Left lung (tissue), 10 donors: ENCODE measurements around the gene LBR. TPM values are rescaled to one million over a fixed set of nuclear protein-coding genes. Genes with fewer than 3 reads are reported as not detected.

Experiments used
- ATAC-seq: fragments of 200-7000 bp; cut with Tn5 transposase; one replicate; pipeline ENCODE4 v1.9.1; 2020; ENCODE audit warnings: moderate library complexity
- DNase-seq, 4 donors: peaks; one replicate each; pipeline ENCODE4 v3.0.0-alpha.2; 2013 to 2020
- H3K27ac ChIP-seq, 2 donors: fragments of 200-600 bp; sonication (generic) in 1 of 2; one replicate each; pipeline versions ENCODE4 v1.5.0 to v1.8.0; 2020 to 2021
- H3K27me3 ChIP-seq, 2 donors: fragments of 200-600 bp; sonication (generic) in 1 of 2; one replicate each; pipeline versions ENCODE4 v1.5.0 to v1.8.0; 2020 to 2021
- H3K36me3 ChIP-seq, 2 donors: fragments of 200-600 bp; sonication (generic) in 1 of 2; one replicate each; pipeline versions ENCODE4 v1.5.0 to v1.8.0; 2020 to 2021
- H3K4me1 ChIP-seq, 2 donors: fragments of 200-600 bp; one replicate each; pipeline ENCODE4 v1.8.0; 2021
- H3K4me3 ChIP-seq, 2 donors: fragments of 200-600 bp; sonication (generic) in 1 of 2; one replicate each; pipeline versions ENCODE4 v1.5.0 to v1.8.0; 2020 to 2021; ENCODE audit warnings: mild to moderate bottlenecking in 1 of 2
- H3K9me3 ChIP-seq, 2 donors: fragments of 200-600 bp; sonication (generic) in 1 of 2; one replicate each; pipeline versions ENCODE4 v1.5.0 to v1.8.0; 2020 to 2021
- CTCF ChIP-seq, 2 donors: fragments of 200-600 bp; sonication (generic) in 1 of 2; IDR thresholded peaks; one replicate each; pipeline versions ENCODE4 v1.5.0 to v1.8.0; 2021; ENCODE audit warnings: antibody characterized with exemption in 2 of 2
- intact Hi-C, 2 donors: fragments of 100-400 bp; cut with DNase I; formaldehyde crosslinking; loops; one replicate each; pipeline versions ENCODE4 v1.11.2 to v1.14.2; 2022
- polyA plus RNA-seq, 6 donors: library from polyadenylated mRNA; unstranded; fragments of 120-200 nt; gene quantifications; one replicate each; pipeline ENCODE4 v1.2.1, GENCODE V29; 2013; ENCODE audit not compliant: insufficient read length in 6 of 6
- total RNA-seq, 2 donors: library from RNA; stranded (reverse); fragmentation: NEBNext Ultra II Directional; extraction: Animal tissue kit (Norgen Biotek cat#: 25700); gene quantifications; one replicate each; pipeline ENCODE4 v1.2.1, GENCODE V29; 2021
- donor health status: DM: no; HTN: yes; CAD: no.
- donor health status: DM: no; HTN: no; CAD: no.

The LBR gene
- total and polyA plus RNA-seq, 8 donors, result 42.4 to 109 (median 89.5) TPM

- Histone ChIP-seq H3K4me1 (peaks cover 0 to 30% of the 10 kb centered on the region in 2 donors), H3K9me3 (no peaks in the 10 kb centered on the region), H3K36me3 (no peaks in the 10 kb centered on the region), H3K27ac (no peak overlapping the region), H3K27me3 (no peaks in the 10 kb centered on the region), H3K4me3 (no peak overlapping the region)
- DNase-seq, result no peak
- ATAC-seq, result no peak
- TF ChIP-seq CTCF (IDR thresholded peaks at IDR 0.05), result no peak
- intact Hi-C loops, result no loop called here
These were observed 33.1 kb upstream of the LBR start for GRCh38 chr1:225460737-225461532.

- H3K27ac ChIP-seq, result no peak overlapping the region
- no peaks in the 10 kb centered on the region for H3K9me3 ChIP-seq
- peaks cover 0 to 32% of the 10 kb centered on the region in 2 donors for H3K4me1 ChIP-seq
- TF ChIP-seq CTCF (IDR thresholded peaks at IDR 0.05), result no peak
- no peaks in the 10 kb centered on the region for H3K27me3 ChIP-seq
- no peaks in the 10 kb centered on the region for H3K36me3 ChIP-seq
- H3K4me3 ChIP-seq, result no peak overlapping the region
- no peak for DNase-seq
- ATAC-seq, result no peak
- intact Hi-C loops, result no loop called here
These were observed 32.3 kb upstream of the LBR start for GRCh38 chr1:225460021-225460736.

- ATAC-seq, result peak; percentile 43
These were observed 30.4 kb upstream of the LBR start for GRCh38 chr1:225458222-225458631.

GRCh38 chr1:225454733-225455132 is 26.9 kb upstream of the LBR start:
- no peaks in the 10 kb centered on the region for H3K27me3 ChIP-seq
- TF ChIP-seq CTCF (IDR thresholded peaks at IDR 0.05), result no peak
- intact Hi-C loops, result no loop called here
- DNase-seq (peak in 1 of 4 donors; percentile 78), ATAC-seq (peak; percentile 81)
- H3K9me3 ChIP-seq, result no peaks in the 10 kb centered on the region
- no peak overlapping the region for H3K4me3 ChIP-seq
- no peaks in the 10 kb centered on the region for H3K36me3 ChIP-seq
- H3K27ac ChIP-seq, result peak overlapping the region in 1 of 2 donors; percentile 57
- H3K4me1 ChIP-seq, result peaks cover 0 to 43% of the 10 kb centered on the region in 2 donors

More at GRCh38 chr1:225458222-225458631, 30.4 kb upstream of the LBR start:
- intact Hi-C loops, result no loop called here
- no peak for TF ChIP-seq CTCF (IDR thresholded peaks at IDR 0.05)
- no peak for DNase-seq
- Histone ChIP-seq H3K4me3 (no peak overlapping the region), H3K27ac (no peak overlapping the region), H3K36me3 (no peaks in the 10 kb centered on the region), H3K27me3 (no peaks in the 10 kb centered on the region), H3K4me1 (peaks cover 0 to 51% of the 10 kb centered on the region in 2 donors), H3K9me3 (no peaks in the 10 kb centered on the region)
